CD14-positive monocyte (primary cell): ENCODE data around the gene TRIM52. TPM values are rescaled to one million over a fixed set of nuclear protein-coding genes. Genes with fewer than 3 reads are reported as not detected.
"Not testable (repeated sequence)": the region's sequence is repeated elsewhere in the genome, so short reads cannot be mapped to it uniquely, and the experiment has no call there.

Source experiments
- DNase-seq, 3 donors: peaks; one replicate each; pipeline ENCODE4 v3.0.0-alpha.2; 2011 to 2022
- H2AFZ ChIP-seq: 2 replicates; pipeline ENCODE4 v1.6.0; 2012; ENCODE audit warnings: mild to moderate bottlenecking, low read depth, low read length, inconsistent platforms; ENCODE audit not compliant: insufficient read depth, poor library complexity, severe bottlenecking
- H3K27ac ChIP-seq, 2 donors: 1 replicate in 1 of 2; 2 replicates in 1 of 2; pipeline ENCODE4 v1.5.1; 2012 to 2013; ENCODE audit warnings: low read length in 2 of 2, control low read depth in 1 of 2, inconsistent platforms in 1 of 2, low read depth in 1 of 2, mild to moderate bottlenecking in 1 of 2
- H3K27me3 ChIP-seq, 2 donors: one replicate each; pipeline versions ENCODE4 v1.6.0 to v1.6.1; 2011 to 2013; ENCODE audit warnings: low read length in 2 of 2; ENCODE audit not compliant: control insufficient read depth in 2 of 2, insufficient read depth in 2 of 2
- H3K36me3 ChIP-seq, 2 donors: replicated peaks in 1 of 2; 1 replicate in 1 of 2; 2 replicates in 1 of 2; pipeline versions ENCODE4 v1.5.1 to v1.6.1; 2012 to 2013; ENCODE audit warnings: low read length in 2 of 2, control low read depth in 1 of 2, inconsistent platforms in 1 of 2, mild to moderate bottlenecking in 1 of 2; ENCODE audit not compliant: insufficient read depth in 2 of 2, control insufficient read depth in 1 of 2
- H3K4me1 ChIP-seq, 2 donors: 1 replicate in 1 of 2; 2 replicates in 1 of 2; pipeline versions ENCODE4 v1.5.1 to v1.6.1; 2012 to 2013; ENCODE audit warnings: low read length in 2 of 2, control low read depth in 1 of 2, inconsistent platforms in 1 of 2, mild to moderate bottlenecking in 1 of 2, moderate library complexity in 1 of 2; ENCODE audit not compliant: insufficient read depth in 2 of 2, control insufficient read depth in 1 of 2
- H3K4me2 ChIP-seq: replicated peaks from 2 replicates; pipeline ENCODE3; 2012; ENCODE audit warnings: low read length, moderate library complexity, mild to moderate bottlenecking; ENCODE audit not compliant: poor library complexity, severe bottlenecking; ENCODE audit errors: extremely low read depth
- H3K4me3 ChIP-seq, 3 experiments: fragments of 200-600 bp in 1 of 3; sonication (generic) in 1 of 3; replicated peaks in 1 of 3; 1 replicate in 2 of 3; 2 replicates in 1 of 3; pipeline ENCODE4 v1.5.1; 2011 to 2013; ENCODE audit warnings: low read length in 3 of 3, mild to moderate bottlenecking in 3 of 3, control low read depth in 2 of 3, low read depth in 2 of 3, inconsistent platforms in 1 of 3, moderate library complexity in 1 of 3
- H3K79me2 ChIP-seq: 2 replicates; pipeline ENCODE4 v1.6.0; 2012; ENCODE audit warnings: mild to moderate bottlenecking, control low read depth, inconsistent platforms, low read length, moderate library complexity; ENCODE audit not compliant: insufficient read depth
- H3K9ac ChIP-seq: 2 replicates; pipeline ENCODE4 v1.6.0; 2017; ENCODE audit warnings: low read length, mild to moderate bottlenecking; ENCODE audit not compliant: insufficient read depth, poor library complexity, severe bottlenecking
- H3K9me3 ChIP-seq, 2 donors: replicated peaks in 1 of 2; 1 replicate in 1 of 2; 2 replicates in 1 of 2; pipeline versions ENCODE4 v1.5.1 to v1.6.1; 2012 to 2013; ENCODE audit warnings: low read length in 2 of 2, control low read depth in 1 of 2; ENCODE audit not compliant: control insufficient read depth in 1 of 2, insufficient read depth in 1 of 2
- H4K20me1 ChIP-seq: 2 replicates; pipeline ENCODE4 v1.6.0; 2012; ENCODE audit warnings: mild to moderate bottlenecking, low read length, control low read depth, moderate library complexity; ENCODE audit not compliant: insufficient read depth
- H3K27ac Mint-ChIP-seq, 7 donors: one replicate each; pipeline ENCODE4 v1.8.0; 2020; ENCODE audit warnings: mild to moderate bottlenecking in 7 of 7, mixed read lengths in 7 of 7, moderate library complexity in 6 of 7, inconsistent platforms in 2 of 7
- H3K27me3 Mint-ChIP-seq, 3 donors: one replicate each; pipeline ENCODE4 v1.8.0; 2021 to 2022; ENCODE audit warnings: low read depth in 3 of 3, mild to moderate bottlenecking in 3 of 3, mixed read lengths in 3 of 3, moderate library complexity in 3 of 3, inconsistent platforms in 1 of 3
- H3K36me3 Mint-ChIP-seq, 2 donors: one replicate each; pipeline ENCODE4 v1.8.0; 2020; ENCODE audit warnings: mixed read lengths in 2 of 2, inconsistent platforms in 1 of 2, mild to moderate bottlenecking in 1 of 2
- H3K4me1 Mint-ChIP-seq: one replicate; pipeline ENCODE4 v1.8.0; 2020; ENCODE audit warnings: mild to moderate bottlenecking, mixed read lengths
- H3K4me3 Mint-ChIP-seq, 2 donors: one replicate each; pipeline ENCODE4 v1.8.0; 2020; ENCODE audit warnings: mild to moderate bottlenecking in 2 of 2, mixed read lengths in 2 of 2, moderate library complexity in 1 of 2
- H3K9me3 Mint-ChIP-seq, 7 donors: one replicate each; pipeline ENCODE4 v1.8.0; 2020 to 2022; ENCODE audit warnings: mixed read lengths in 7 of 7, mild to moderate bottlenecking in 6 of 7, moderate library complexity in 6 of 7, inconsistent platforms in 2 of 7
- WGBS: methylation state at CpG from one replicate; pipeline ENCODE4 v1.1.5; 2013; ENCODE audit warnings: missing lambda C conversion rate; ENCODE audit not compliant: insufficient coverage; 5-methylcytosine and 5-hydroxymethylcytosine counted together
- intact Hi-C, 2 donors: fragments of 100-400 bp; cut with micrococcal nuclease; formaldehyde crosslinking; loops; one replicate each; pipeline versions ENCODE4 v1.15.0 to v1.15.1; 2023
- polyA plus RNA-seq, 3 donors: library from polyadenylated mRNA; depleted of rRNA in 1 of 3; unstranded in 2 of 3; stranded (reverse) in 1 of 3; fragments of 300-500 nt in 2 of 3; fragments of >200 nt in 1 of 3; fragmentation: Illumina TruSeq in 2 of 3; gene quantifications; 1 replicate in 2 of 3; 2 replicates in 1 of 3; pipeline ENCODE4 v1.2.3, GENCODE V29; 2012 to 2021
- TF ChIP-seq, protein P1 (sequence below): fragments of 200-600 bp; IDR thresholded peaks from one replicate; pipeline ENCODE4 v1.8.0; 2022; ENCODE audit warnings: antibody characterized with exemption, mild to moderate bottlenecking

TRIM52 gene
- polyA plus RNA-seq, 3 donors = 5.7 to 26.0 (median 8.5) TPM

DNA sequence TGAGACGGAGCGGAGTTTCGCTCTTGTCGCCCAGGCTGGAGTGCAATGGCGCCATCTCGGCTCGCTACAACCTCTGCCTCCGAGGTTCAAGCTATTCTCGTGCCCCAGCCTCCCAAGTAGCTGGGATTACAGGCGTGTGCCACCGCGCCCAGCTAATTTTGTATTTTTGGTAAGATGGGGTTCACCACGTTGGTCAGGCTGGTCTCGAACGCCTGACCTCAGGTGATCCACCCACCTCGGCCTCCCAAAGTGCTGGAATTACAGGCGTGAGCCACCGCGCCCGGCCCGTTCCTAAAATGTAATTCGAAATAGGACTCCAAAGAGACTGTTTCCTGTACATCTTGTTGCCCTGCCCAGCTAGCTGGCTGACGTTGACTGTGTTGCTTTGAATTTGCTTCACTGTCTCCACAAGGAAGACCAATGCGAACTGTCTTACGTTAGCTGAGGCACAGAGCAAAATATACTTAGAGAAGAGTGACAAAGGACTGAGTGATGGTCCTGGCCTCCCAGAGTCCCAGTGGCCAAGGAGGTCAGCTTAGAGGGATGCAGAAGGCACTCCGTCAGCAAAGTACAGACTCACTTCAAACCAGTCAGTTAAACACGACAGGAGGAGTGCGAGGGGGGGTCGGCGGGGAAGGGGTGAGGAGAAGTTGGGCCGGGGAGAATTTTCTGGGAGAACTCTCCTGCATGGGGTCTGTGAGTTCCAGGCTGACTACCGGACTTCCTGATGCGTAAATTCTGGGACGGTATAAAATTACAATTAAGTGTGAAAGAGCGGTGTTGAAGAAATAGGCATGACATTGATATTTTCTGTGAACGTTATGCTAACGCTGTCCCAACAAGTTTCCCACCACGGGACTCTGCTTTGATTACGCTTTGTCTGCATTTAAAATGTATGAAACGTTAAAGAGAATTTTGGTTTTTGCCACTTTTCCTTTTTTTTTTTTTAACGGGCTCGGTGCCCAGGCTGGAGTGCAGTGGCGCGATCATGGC is 44.6 kb downstream of the TRIM52 start:
- WGBS = 31% methylated on average over 33 of the region's 44 CpGs
- Histone ChIP-seq H3K4me2 (peak overlapping the region; percentile 82), H3K9ac (no peak overlapping the region), H3K79me2 (no peaks in the 10 kb centered on the region), H3K9me3 (no peaks in the 10 kb centered on the region), H3K4me1 (peaks cover 29 to 30% of the 10 kb centered on the region in 2 donors), H4K20me1 (no peaks in the 10 kb centered on the region), H3K4me3 (peak overlapping the region in 2 of 3 experiments; percentile 10 to 70), H3K27me3 (peaks cover 13 to 42% of the 10 kb centered on the region in 2 donors), H2AFZ (peak overlapping the region; percentile 53), H3K36me3 (no peaks in the 10 kb centered on the region), H3K27ac (no peak overlapping the region)
- peak overlapping the region; percentile 70 to 90 for H3K4me3 Mint-ChIP-seq
- H3K36me3 Mint-ChIP-seq = peaks cover 0 to 2% of the 10 kb centered on the region in 2 donors
- H3K9me3 Mint-ChIP-seq = peaks cover 0 to 20% (median 1%) of the 10 kb centered on the region in 7 donors
- peak in 1 of 3 donors; percentile 15 for DNase-seq
- H3K27me3 Mint-ChIP-seq = peaks cover 28 to 42% (median 33%) of the 10 kb centered on the region in 3 donors
- intact Hi-C loops = loop anchor here in 1 of 2 donors (2.0 kb wide), 1 partner anchor 27 kb away; no protein-coding TSS in a partner anchor
- peaks cover 32% of the 10 kb centered on the region for H3K4me1 Mint-ChIP-seq
- peak overlapping the region in 3 of 7 donors; percentile 4 to 46 (median 5) for H3K27ac Mint-ChIP-seq
- TF ChIP-seq, protein P1, sequence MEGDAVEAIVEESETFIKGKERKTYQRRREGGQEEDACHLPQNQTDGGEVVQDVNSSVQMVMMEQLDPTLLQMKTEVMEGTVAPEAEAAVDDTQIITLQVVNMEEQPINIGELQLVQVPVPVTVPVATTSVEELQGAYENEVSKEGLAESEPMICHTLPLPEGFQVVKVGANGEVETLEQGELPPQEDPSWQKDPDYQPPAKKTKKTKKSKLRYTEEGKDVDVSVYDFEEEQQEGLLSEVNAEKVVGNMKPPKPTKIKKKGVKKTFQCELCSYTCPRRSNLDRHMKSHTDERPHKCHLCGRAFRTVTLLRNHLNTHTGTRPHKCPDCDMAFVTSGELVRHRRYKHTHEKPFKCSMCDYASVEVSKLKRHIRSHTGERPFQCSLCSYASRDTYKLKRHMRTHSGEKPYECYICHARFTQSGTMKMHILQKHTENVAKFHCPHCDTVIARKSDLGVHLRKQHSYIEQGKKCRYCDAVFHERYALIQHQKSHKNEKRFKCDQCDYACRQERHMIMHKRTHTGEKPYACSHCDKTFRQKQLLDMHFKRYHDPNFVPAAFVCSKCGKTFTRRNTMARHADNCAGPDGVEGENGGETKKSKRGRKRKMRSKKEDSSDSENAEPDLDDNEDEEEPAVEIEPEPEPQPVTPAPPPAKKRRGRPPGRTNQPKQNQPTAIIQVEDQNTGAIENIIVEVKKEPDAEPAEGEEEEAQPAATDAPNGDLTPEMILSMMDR = no peak

DNA sequence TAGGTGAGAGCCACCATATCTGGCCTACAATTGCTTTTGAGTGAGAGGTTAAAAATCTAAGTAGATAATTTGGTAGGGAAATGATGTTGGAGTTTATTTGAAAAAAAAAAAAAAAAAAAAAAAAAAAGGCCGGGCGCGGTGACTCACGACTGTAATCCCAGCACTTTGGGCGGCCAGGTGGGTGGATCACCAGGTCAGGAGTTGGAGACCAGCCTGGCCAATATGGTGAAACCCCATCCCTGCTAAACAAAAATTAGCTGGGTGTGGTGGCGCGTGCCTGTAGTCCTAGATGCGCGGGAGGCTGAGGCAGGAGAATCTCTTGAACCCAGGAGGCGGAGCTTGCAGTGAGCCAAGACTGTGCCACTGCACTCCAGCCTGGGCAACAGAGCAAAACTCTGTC is 46.7 kb downstream of the TRIM52 start:
- Histone ChIP-seq H3K27me3 (peaks cover 13 to 40% of the 10 kb centered on the region in 2 donors), H3K4me1 (peaks cover 29 to 30% of the 10 kb centered on the region in 2 donors)
- 96% methylated on average over 5 of the region's 10 CpGs for WGBS
- H4K20me1 ChIP-seq, H2AFZ ChIP-seq, intact Hi-C loops, DNase-seq, H3K27ac ChIP-seq, H3K4me2 ChIP-seq, H3K4me3 ChIP-seq, H3K79me2 ChIP-seq, H3K9ac ChIP-seq, H3K36me3 ChIP-seq, H3K9me3 ChIP-seq, H3K36me3 Mint-ChIP-seq, H3K27ac Mint-ChIP-seq: not testable (repeated sequence)
- Mint-ChIP-seq H3K9me3 (peaks cover 0 to 14% (median 1%) of the 10 kb centered on the region in 7 donors), H3K4me1 (peaks cover 28% of the 10 kb centered on the region), H3K27me3 (peaks cover 26 to 40% (median 34%) of the 10 kb centered on the region in 3 donors), H3K4me3 (peak overlapping the region in 1 of 2 donors; percentile 48)
